HepG2 (cell line): ENCODE results near the gene DEFB124. TPM values are rescaled to one million over a fixed set of nuclear protein-coding genes. Genes with fewer than 3 reads are reported as not detected.
A peak's percentile ranks its signal among the peaks of the same experiment; 100 is the strongest.

Source experiments
- ATAC-seq: fragments of 200-7000 bp; cut with Tn5 transposase; 3 replicates; pipeline ENCODE4 v1.9.1; 2020; ENCODE audit warnings: mild to moderate bottlenecking, moderate library complexity
- BruUV-seq: library from RNA; stranded (reverse); fragments of 400-500 nt; replicated peaks from 2 replicates; lab custom pipeline; 2021; lab: Mats Ljungman, UMichigan
- CTCF ChIA-PET: fragments of 300-600 bp; formaldehyde crosslinking; extraction: SDS; loops from one replicate; lab custom pipeline; 2021; ENCODE audit warnings: low total read pairs, inconsistent platforms, low intra/inter-chr PET ratio; lab: Yijun Ruan, JAX
- POLR2A ChIA-PET: fragments of 350-600 bp; sonication (Branson Sonifier 250); formaldehyde crosslinking; loops from one replicate; lab custom pipeline; 2020; ENCODE audit warnings: antibody characterized with exemption, inconsistent platforms; lab: Yijun Ruan, JAX
- DNase-seq: peaks from one replicate; pipeline ENCODE4 v3.0.0-alpha.2; 2015; ENCODE audit warnings: low spot score
- FAIRE-seq: peaks from 3 replicates; lab custom pipeline; 2011; peaks lifted over from hg19 to GRCh38; lab: Jason Lieb, UNC
- H2AFZ ChIP-seq: one replicate; pipeline ENCODE4 v1.6.1; 2011; ENCODE audit warnings: low read length, inconsistent platforms
- H3K27ac ChIP-seq: fragments of 300-600 bp; 3 replicates; pipeline ENCODE4 v1.8.0; 2011; ENCODE audit warnings: mixed run types, mild to moderate bottlenecking, mixed read lengths, low read length, inconsistent platforms; ENCODE audit not compliant: insufficient read depth; ENCODE audit errors: extremely low read length
- H3K27me3 ChIP-seq, 2 experiments: fragments of 200-600 bp in 1 of 2; 2 replicates in 1 of 2; 3 replicates in 1 of 2; pipeline versions ENCODE4 v1.6.0 to v1.8.0; 2011; ENCODE audit warnings: low read length in 2 of 2, mild to moderate bottlenecking in 2 of 2, moderate library complexity in 2 of 2, inconsistent platforms in 1 of 2; ENCODE audit not compliant: insufficient read depth in 2 of 2, control insufficient read depth in 1 of 2
- H3K36me3 ChIP-seq, 2 experiments: fragments of 200-600 bp in 1 of 2; replicated peaks in 1 of 2; 2 replicates in 1 of 2; 3 replicates in 1 of 2; pipeline versions ENCODE4 v1.5.1 to v1.8.0; 2011; ENCODE audit warnings: low read length in 2 of 2, inconsistent platforms in 1 of 2; ENCODE audit not compliant: insufficient read depth in 2 of 2, control insufficient read depth in 1 of 2
- H3K4me1 ChIP-seq: 2 replicates; pipeline ENCODE4 v1.5.1; 2012; ENCODE audit warnings: low read length, inconsistent platforms; ENCODE audit not compliant: insufficient read depth
- H3K4me2 ChIP-seq: 2 replicates; pipeline ENCODE4 v1.6.0; 2011; ENCODE audit warnings: low read depth, low read length, inconsistent platforms
- H3K4me3 ChIP-seq, 3 experiments: fragments of 200-600 bp in 1 of 3; sonication (generic), shearing (Covaris generic) in 1 of 3; replicated peaks in 1 of 3; 2 replicates each; pipeline ENCODE4 v1.5.1; 2011 to 2016; ENCODE audit warnings: low read length in 3 of 3, inconsistent platforms in 2 of 3, low read depth in 2 of 3, mild to moderate bottlenecking in 2 of 3, control low read depth in 1 of 3, mixed read lengths in 1 of 3; ENCODE audit not compliant: insufficient read depth in 1 of 3
- H3K79me2 ChIP-seq: one replicate; pipeline ENCODE4 v1.6.1; 2011; ENCODE audit warnings: low read length, inconsistent platforms; ENCODE audit not compliant: insufficient read depth
- H3K9ac ChIP-seq: 2 replicates; pipeline ENCODE4 v1.6.0; 2011; ENCODE audit warnings: mild to moderate bottlenecking, low read depth, low read length, inconsistent platforms; ENCODE audit not compliant: insufficient read depth
- H3K9me3 ChIP-seq: 2 replicates; pipeline ENCODE4 v1.5.1; 2012; ENCODE audit warnings: mild to moderate bottlenecking, low read length
- H4K20me1 ChIP-seq: 2 replicates; pipeline ENCODE4 v1.6.0; 2011; ENCODE audit warnings: inconsistent platforms, mild to moderate bottlenecking, low read length, moderate library complexity; ENCODE audit not compliant: insufficient read depth
- CHCHD3 ChIP-seq: sonication (generic); formaldehyde crosslinking; IDR thresholded peaks from 2 replicates; pipeline ENCODE4 v1.8.0; 2022; ENCODE audit warnings: mild to moderate bottlenecking, missing genetic modification reagents, moderate library complexity
- HNF4A ChIP-seq: sonication (generic); formaldehyde crosslinking; IDR thresholded peaks from 2 replicates; pipeline ENCODE4 v1.4.0; 2020; ENCODE audit warnings: missing genetic modification reagents
- MEIS2 ChIP-seq: sonication (generic); formaldehyde crosslinking; IDR thresholded peaks from 2 replicates; pipeline ENCODE4 v1.9.0; 2021; ENCODE audit warnings: mild to moderate bottlenecking, missing genetic modification reagents
- MTA3 ChIP-seq: sonication (generic); formaldehyde crosslinking; IDR thresholded peaks from 2 replicates; pipeline ENCODE4 v1.4.0; 2020; ENCODE audit warnings: missing genetic modification reagents
- SIN3B ChIP-seq: fragments of 150-350 bp; IDR thresholded peaks from 2 replicates; pipeline ENCODE4 v1.6.1; 2014; ENCODE audit warnings: low read length
- ZFP1 ChIP-seq: IDR thresholded peaks from 2 replicates; pipeline ENCODE4 v1.6.1; 2016
- ZKSCAN5 ChIP-seq: sonication (generic); formaldehyde crosslinking; IDR thresholded peaks from 2 replicates; pipeline ENCODE4 v1.5.1; 2020; ENCODE audit warnings: mild to moderate bottlenecking, missing genetic modification reagents
- ZNF546 ChIP-seq: sonication (generic); formaldehyde crosslinking; conservative IDR thresholded peaks from 2 replicates; pipeline ENCODE4 v1.8.1; 2023; ENCODE audit warnings: mild to moderate bottlenecking, missing genetic modification reagents
- ZSCAN30 ChIP-seq: sonication (generic); formaldehyde crosslinking; IDR thresholded peaks from 2 replicates; pipeline ENCODE4 v1.5.0; 2020; ENCODE audit warnings: mild to moderate bottlenecking, missing genetic modification reagents
- WGBS: methylation state at CpG from one replicate; pipeline ENCODE4 v1.1.6; 2017; ENCODE audit warnings: low lambda C conversion rate; 5-methylcytosine and 5-hydroxymethylcytosine counted together
- in situ Hi-C: cut with HindIII; loops from 2 replicates; pipeline ENCODE4 v1.10.0; 2017; ENCODE audit warnings: low pct_unique_long_range_greater_than_20kb; ENCODE audit not compliant: extremely low pct_ligation_motif_present
- intact Hi-C: fragments of 100-400 bp; cut with micrococcal nuclease; formaldehyde crosslinking; loops from one replicate; pipeline ENCODE4 v1.10.0; 2022; ENCODE audit not compliant: unreplicated experiment
- polyA plus RNA-seq, 8 experiments: library from polyadenylated mRNA; depleted of rRNA in 3 of 8; stranded (reverse) in 7 of 8; unstranded in 1 of 8; fragments of >200 nt; fragmentation: Illumina TruSeq in 4 of 8; extraction: Trizol in 4 of 8; gene quantifications; 2 replicates each; pipeline versions ENCODE4 v1.2.1 to v1.2.3, GENCODE V29; 2011 to 2016; ENCODE audit warnings: low read depth in 4 of 8, missing spikeins in 1 of 8, mixed read lengths in 1 of 8; ENCODE audit not compliant: insufficient read depth in 1 of 8
- total RNA-seq, 5 experiments: library from RNA; depleted of rRNA; stranded (reverse); fragments of >200 nt; fragmentation: Illumina TruSeq; extraction: Trizol; gene quantifications; 2 replicates each; pipeline ENCODE4 v1.2.3, GENCODE V29; 2016; ENCODE audit warnings: low read depth in 1 of 5
- TF ChIP-seq, protein P1 (sequence below): sonication (generic); formaldehyde crosslinking; IDR thresholded peaks from 2 replicates; pipeline ENCODE4 v1.9.0; 2021; ENCODE audit warnings: mild to moderate bottlenecking, missing genetic modification reagents
- TF ChIP-seq, protein P2 (sequence below): sonication (generic); formaldehyde crosslinking; IDR thresholded peaks from 2 replicates; pipeline ENCODE4 v1.4.0; 2020; ENCODE audit warnings: missing genetic modification reagents

DEFB124 gene
- total and polyA plus RNA-seq, 2 of the 13 experiments (the other 11 are each of a cell fraction or from before 2014, with no cell fraction given), result not detected

DNA sequence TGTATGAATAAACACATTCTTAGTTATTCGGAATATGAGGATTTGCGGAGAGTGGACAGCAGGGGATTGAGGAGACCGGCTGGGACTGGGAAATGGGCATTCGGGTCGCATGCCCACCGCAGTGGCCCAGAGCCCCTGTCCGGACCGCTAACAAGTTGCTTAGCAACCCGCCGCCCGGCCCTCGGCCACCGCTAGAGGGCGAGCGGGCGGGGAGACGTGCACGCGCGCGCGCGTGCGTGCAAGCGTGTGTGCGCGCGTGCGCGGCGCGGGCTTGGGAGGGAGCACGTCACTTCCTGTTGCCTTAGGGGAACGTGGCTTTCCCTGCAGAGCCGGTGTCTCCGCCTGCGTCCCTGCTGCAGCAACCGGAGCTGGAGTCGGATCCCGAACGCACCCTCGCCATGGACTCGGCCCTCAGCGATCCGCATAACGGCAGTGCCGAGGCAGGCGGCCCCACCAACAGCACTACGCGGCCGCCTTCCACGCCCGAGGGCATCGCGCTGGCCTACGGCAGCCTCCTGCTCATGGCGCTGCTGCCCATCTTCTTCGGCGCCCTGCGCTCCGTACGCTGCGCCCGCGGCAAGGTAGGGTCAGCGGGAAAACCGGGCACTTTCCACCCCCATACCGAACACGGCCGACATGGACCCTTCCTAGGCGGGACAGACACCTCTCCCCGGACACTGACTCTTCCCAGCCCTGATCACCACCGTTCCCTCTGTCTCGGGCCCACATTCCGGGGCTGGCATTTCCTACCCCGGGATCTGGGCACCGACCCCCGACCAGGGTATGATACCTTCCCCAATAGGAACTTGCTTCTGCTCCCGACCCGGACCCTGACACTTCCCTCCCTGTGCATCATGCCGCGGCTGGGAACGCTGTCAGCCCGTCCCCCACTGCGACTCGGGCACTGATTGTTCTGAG, 39.5 kb upstream of the DEFB124 start, which contains the start of gene HM13:
TSS of gene HM13 (plus strand) at position 289 of the 918 bp plus-strand sequence. CDS start at position 399, 110 bp downstream.
- Histone ChIP-seq H3K79me2 (peaks cover 44% of the 10 kb centered on the region), H3K4me3 (peak within 1 kb of the TSS; percentile 83 to 96 (median 92)), H3K4me2 (peak within 1 kb of the TSS; percentile 95), H3K36me3 (peaks cover 4 to 16% of the 10 kb centered on the region in 2 experiments; a peak in 4 of 5 replicates), H3K9me3 (no peaks in the 10 kb centered on the region), H3K27me3 (no peaks in the 10 kb centered on the region; a peak in 1 of 5 replicates), H3K27ac (peak within 1 kb of the TSS; percentile 75), H4K20me1 (peaks cover 30% of the 10 kb centered on the region), H3K9ac (peak within 1 kb of the TSS; percentile 97), H3K4me1 (peaks cover 39% of the 10 kb centered on the region), H2AFZ (no peak within 1 kb of the TSS)
- FAIRE-seq (peak; percentile 95), ATAC-seq (peak; percentile 88), DNase-seq (peak; percentile 93)
- BruUV-seq, result no TSS peak
- in situ Hi-C loops (no loop called here), intact Hi-C loops (loop anchor here (10.0 kb wide), 1 partner anchor 100 kb away; no protein-coding TSS in a partner anchor)
- ChIA-PET POLR2A (interaction anchor here (0.5 kb wide), 1 partner anchor 97 kb away, joined by 4 read pairs; no protein-coding TSS in a partner anchor), CTCF (interaction anchor here (1.9 kb wide), 1 partner anchor 99 kb away, joined by 8 read pairs; no protein-coding TSS in a partner anchor)
- WGBS, result 1% methylated on average over 53 of the region's 86 CpGs
- no peak for TF ChIP-seq MTA3 (CRISPR knock-in tag)
- peak; percentile 95 for TF ChIP-seq MEIS2
- no peak for TF ChIP-seq SIN3B
- TF ChIP-seq HNF4A (CRISPR knock-in tag), result peak; percentile 42; the same call in 1 of the 2 replicates
- peak; percentile 96 for TF ChIP-seq CHCHD3 (CRISPR knock-in tag)
- no peak; the same call in 1 of the 2 replicates for TF ChIP-seq ZSCAN30 (CRISPR knock-in tag)
- TF ChIP-seq, protein P1, sequence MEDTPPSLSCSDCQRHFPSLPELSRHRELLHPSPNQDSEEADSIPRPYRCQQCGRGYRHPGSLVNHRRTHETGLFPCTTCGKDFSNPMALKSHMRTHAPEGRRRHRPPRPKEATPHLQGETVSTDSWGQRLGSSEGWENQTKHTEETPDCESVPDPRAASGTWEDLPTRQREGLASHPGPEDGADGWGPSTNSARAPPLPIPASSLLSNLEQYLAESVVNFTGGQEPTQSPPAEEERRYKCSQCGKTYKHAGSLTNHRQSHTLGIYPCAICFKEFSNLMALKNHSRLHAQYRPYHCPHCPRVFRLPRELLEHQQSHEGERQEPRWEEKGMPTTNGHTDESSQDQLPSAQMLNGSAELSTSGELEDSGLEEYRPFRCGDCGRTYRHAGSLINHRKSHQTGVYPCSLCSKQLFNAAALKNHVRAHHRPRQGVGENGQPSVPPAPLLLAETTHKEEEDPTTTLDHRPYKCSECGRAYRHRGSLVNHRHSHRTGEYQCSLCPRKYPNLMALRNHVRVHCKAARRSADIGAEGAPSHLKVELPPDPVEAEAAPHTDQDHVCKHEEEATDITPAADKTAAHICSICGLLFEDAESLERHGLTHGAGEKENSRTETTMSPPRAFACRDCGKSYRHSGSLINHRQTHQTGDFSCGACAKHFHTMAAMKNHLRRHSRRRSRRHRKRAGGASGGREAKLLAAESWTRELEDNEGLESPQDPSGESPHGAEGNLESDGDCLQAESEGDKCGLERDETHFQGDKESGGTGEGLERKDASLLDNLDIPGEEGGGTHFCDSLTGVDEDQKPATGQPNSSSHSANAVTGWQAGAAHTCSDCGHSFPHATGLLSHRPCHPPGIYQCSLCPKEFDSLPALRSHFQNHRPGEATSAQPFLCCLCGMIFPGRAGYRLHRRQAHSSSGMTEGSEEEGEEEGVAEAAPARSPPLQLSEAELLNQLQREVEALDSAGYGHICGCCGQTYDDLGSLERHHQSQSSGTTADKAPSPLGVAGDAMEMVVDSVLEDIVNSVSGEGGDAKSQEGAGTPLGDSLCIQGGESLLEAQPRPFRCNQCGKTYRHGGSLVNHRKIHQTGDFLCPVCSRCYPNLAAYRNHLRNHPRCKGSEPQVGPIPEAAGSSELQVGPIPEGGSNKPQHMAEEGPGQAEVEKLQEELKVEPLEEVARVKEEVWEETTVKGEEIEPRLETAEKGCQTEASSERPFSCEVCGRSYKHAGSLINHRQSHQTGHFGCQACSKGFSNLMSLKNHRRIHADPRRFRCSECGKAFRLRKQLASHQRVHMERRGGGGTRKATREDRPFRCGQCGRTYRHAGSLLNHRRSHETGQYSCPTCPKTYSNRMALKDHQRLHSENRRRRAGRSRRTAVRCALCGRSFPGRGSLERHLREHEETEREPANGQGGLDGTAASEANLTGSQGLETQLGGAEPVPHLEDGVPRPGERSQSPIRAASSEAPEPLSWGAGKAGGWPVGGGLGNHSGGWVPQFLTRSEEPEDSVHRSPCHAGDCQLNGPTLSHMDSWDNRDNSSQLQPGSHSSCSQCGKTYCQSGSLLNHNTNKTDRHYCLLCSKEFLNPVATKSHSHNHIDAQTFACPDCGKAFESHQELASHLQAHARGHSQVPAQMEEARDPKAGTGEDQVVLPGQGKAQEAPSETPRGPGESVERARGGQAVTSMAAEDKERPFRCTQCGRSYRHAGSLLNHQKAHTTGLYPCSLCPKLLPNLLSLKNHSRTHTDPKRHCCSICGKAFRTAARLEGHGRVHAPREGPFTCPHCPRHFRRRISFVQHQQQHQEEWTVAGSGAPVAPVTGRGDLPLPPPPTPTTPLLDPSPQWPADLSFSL, result peak; percentile 14; the same call in 1 of the 2 replicates
- peak; percentile 98 for TF ChIP-seq ZNF546 (CRISPR knock-in tag)
- TF ChIP-seq, protein P2, sequence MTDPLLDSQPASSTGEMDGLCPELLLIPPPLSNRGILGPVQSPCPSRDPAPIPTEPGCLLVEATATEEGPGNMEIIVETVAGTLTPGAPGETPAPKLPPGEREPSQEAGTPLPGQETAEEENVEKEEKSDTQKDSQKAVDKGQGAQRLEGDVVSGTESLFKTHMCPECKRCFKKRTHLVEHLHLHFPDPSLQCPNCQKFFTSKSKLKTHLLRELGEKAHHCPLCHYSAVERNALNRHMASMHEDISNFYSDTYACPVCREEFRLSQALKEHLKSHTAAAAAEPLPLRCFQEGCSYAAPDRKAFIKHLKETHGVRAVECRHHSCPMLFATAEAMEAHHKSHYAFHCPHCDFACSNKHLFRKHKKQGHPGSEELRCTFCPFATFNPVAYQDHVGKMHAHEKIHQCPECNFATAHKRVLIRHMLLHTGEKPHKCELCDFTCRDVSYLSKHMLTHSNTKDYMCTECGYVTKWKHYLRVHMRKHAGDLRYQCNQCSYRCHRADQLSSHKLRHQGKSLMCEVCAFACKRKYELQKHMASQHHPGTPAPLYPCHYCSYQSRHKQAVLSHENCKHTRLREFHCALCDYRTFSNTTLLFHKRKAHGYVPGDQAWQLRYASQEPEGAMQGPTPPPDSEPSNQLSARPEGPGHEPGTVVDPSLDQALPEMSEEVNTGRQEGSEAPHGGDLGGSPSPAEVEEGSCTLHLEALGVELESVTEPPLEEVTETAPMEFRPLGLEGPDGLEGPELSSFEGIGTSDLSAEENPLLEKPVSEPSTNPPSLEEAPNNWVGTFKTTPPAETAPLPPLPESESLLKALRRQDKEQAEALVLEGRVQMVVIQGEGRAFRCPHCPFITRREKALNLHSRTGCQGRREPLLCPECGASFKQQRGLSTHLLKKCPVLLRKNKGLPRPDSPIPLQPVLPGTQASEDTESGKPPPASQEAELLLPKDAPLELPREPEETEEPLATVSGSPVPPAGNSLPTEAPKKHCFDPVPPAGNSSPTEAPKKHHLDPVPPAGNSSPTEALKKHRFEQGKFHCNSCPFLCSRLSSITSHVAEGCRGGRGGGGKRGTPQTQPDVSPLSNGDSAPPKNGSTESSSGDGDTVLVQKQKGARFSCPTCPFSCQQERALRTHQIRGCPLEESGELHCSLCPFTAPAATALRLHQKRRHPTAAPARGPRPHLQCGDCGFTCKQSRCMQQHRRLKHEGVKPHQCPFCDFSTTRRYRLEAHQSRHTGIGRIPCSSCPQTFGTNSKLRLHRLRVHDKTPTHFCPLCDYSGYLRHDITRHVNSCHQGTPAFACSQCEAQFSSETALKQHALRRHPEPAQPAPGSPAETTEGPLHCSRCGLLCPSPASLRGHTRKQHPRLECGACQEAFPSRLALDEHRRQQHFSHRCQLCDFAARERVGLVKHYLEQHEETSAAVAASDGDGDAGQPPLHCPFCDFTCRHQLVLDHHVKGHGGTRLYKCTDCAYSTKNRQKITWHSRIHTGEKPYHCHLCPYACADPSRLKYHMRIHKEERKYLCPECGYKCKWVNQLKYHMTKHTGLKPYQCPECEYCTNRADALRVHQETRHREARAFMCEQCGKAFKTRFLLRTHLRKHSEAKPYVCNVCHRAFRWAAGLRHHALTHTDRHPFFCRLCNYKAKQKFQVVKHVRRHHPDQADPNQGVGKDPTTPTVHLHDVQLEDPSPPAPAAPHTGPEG (CRISPR knock-in tag), result peak; percentile 90
- TF ChIP-seq ZFP1, result peak; percentile 55; the same call in 1 of the 2 replicates
- TF ChIP-seq ZKSCAN5 (CRISPR knock-in tag), result no peak
